Measurements from ENCODE around the gene PCDH15.

The PCDH15 gene

GRCh38 chr10:53836638-53837037 lies 964.4 kb downstream of the PCDH15 start:
- DNase-seq, result no peak

GRCh38 chr10:53833908-53834307 lies 967.1 kb downstream of the PCDH15 start:
- DNase-seq, result no peak

GRCh38 chr10:53827261-53827660 lies 973.8 kb downstream of the PCDH15 start:
- DNase-seq, result no peak

- no peak for DNase-seq
These were observed 992.2 kb downstream of the PCDH15 start for GRCh38 chr10:53808677-53809372.

GRCh38 chr10:53786236-53786900 lies 1014.7 kb downstream of the PCDH15 start:
- no peak for DNase-seq

GRCh38 chr10:53771701-53772100 lies 1029.3 kb downstream of the PCDH15 start:
- no peak for DNase-seq

GRCh38 chr10:53770903-53771302 lies 1030.1 kb downstream of the PCDH15 start:
- no peak for DNase-seq

GRCh38 chr10:53765311-53765710 lies 1035.7 kb downstream of the PCDH15 start:
- no peak for DNase-seq

GRCh38 chr10:53754596-53755250 lies 1046.3 kb downstream of the PCDH15 start:
- no peak for DNase-seq
